COR-L47 (cell line): ENCODE data around the gene CEBPA.

Experiments used
- DNase-seq: peaks from one replicate; lab custom pipeline; 2025; lab: John Stamatoyannopoulos, UW

Gene CEBPA

GRCh38 chr19:33271246-33272021, 30.9 kb downstream of the CEBPA start:
- DNase-seq, result no peak

GRCh38 chr19:33270769-33271168, 31.6 kb downstream of the CEBPA start:
- no peak for DNase-seq

GRCh38 chr19:33269016-33269415, 33.3 kb downstream of the CEBPA start:
- no peak for DNase-seq

DNA sequence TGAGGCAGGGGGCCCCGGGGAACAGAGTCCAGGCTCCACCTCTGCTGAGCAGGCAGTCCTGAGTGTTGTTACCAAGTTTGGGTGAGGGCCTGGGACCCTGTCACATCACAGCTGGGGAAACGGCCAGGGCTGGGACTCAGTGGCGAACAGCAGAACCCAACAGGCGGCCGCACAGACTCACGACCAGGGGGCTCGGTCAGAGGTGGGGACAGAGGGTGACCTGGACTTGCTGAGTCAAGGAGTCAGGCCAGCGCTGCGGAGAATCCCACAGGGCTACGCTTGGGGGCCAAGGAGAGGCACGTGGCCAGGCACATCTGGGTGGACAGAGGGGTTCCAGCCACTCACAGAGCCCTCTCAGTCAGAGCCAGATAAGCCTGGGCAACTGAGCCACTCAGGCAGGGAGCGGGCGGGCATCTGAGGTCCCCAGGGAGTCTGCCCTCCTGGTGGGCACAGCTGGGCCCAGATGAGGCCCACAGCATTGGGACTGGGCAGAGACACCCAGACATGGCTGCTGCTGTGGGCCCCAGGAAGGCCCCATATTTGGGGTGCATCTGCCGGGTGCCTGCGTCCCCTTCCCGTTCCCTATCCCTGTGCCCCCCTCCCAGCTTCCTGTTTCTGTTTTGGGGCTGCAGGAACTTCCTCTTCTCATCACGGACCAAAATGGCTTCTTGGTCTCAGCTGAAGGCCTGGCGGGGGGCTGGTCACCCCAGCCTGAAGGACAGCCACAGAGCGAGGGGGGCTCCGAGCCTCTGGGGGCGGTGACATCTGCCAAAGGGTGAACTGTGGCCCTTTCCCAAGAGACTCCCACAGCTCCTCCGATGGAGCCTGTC, 34.0 kb downstream of the CEBPA start:
- no peak for DNase-seq

- no peak for DNase-seq
These were observed 34.6 kb downstream of the CEBPA start for GRCh38 chr19:33267706-33268105.

DNA sequence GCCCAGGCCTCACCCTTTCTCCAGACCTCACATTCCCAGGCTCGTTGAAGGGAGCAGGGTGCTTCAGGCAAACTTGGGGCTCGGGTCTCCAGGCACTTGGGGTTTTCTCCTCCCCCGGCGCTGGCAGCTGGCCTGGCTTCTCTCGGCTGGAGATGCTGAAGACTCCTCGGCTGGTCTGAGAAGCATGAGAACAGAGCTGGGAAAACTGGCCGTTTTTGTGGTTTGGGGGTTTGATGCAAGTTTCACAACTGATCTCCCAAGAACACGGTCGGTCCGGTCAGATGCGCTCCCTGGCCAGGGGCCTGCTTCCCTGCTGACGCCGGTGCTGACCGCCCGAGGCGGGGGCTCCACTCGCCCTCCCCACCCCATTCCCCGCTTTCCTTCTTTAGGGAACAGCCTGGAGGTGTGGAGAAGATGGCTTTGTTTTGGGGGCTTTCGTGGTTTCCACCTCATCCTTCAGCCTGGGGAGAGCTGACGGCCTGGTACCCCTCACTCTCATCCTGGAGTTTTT, 35.3 kb downstream of the CEBPA start:
- DNase-seq, result no peak

DNA sequence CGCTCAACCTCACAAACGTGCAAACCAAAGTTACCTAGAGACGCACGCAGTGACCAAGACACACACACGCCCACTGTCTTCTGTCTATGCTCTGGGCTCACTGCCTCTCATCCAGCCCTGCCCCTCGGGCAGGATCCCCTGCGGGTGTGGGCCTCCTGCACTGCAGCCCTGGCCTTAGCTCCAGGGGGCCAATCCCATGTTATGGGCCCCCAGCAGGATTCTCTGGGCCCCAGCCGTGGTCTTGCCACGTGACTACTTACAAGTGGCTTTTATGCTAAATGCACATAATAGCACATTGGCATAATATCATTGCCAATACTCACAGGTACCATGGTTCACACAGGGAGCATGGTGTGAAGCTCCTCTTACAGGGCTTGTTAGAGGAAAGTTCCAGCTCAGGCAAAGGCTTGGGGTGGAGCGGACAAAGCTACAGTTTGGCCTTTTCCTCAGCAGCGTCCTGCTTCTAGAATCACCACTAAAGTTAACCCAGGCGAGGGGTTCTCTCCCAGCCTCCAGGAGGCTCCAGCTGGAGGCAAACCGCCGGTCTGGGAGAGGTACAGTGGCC, 37.4 kb downstream of the CEBPA start:
- no peak for DNase-seq

GRCh38 chr19:33263325-33264023, 38.9 kb downstream of the CEBPA start:
- no peak for DNase-seq

DNA sequence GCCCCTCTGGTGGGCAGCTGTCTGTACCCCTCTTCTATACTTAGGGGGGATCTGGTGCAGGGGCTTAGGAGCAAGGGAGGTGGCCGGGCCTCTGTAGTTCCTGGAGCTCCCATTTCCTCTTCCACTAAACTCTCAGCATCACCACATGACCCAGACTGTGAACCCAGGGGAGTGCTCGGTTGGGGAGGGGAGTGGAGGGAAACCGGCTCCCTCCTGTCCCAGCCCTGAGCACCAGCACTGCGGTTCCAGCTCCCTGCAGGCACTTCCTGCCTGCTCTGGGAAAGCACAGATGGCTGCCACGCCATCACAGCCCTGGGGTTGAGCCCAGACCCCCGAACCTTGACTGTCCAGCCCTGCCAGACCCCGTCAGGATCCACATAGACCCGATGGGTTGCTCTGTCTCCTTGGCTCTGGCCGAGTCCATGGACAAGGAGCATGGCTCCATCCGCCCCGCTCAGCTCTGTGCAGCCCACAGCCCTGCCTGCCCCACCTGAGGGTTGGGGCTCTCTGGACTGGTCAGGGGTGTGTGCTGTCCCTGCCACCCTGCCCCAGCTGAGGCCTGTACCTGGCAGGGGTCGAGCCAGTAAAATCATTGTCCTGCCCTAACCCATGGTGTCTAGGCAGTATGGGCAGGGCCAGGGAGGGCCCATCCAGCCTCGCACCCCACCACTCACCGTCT, 40.7 kb downstream of the CEBPA start:
- no peak for DNase-seq

DNA sequence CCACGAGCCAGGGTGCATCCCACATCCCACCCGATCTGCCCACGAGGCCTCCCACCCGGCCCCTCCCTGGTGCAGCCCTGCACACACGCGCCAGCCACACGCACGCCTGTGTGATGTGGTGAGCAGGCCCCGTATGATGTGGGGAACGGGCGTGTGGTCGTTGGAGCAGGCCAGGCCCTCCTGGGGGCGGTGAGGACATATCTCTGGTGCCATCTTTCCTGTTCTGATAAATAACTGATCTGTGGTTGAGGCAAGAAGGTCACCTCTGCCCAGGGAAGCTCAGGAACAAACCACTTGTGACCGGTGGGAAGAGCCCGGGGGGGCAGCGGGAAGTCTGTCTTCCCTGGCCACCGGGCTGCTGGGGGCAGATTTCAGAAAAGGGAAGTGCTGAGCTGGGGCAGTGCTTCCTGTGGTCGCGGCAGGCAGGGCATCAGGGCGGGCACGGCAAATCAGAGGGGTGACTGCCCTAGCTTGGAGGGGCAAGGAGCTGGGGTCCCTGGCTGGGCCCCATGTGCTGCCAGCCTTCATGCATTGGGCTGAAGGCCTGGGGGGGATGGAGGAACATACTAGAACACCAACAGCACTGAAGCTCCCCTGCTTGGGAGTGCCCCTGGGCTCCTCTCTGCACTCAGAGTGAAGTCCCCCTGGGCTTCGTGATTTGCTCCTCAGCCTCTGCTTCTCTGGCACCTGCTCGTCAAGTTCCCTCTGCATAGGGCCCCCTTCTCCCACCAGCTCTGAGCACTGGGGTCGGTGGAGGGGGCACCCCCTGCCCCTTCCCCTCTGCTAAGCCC, 41.5 kb downstream of the CEBPA start:
- DNase-seq, result no peak

DNA sequence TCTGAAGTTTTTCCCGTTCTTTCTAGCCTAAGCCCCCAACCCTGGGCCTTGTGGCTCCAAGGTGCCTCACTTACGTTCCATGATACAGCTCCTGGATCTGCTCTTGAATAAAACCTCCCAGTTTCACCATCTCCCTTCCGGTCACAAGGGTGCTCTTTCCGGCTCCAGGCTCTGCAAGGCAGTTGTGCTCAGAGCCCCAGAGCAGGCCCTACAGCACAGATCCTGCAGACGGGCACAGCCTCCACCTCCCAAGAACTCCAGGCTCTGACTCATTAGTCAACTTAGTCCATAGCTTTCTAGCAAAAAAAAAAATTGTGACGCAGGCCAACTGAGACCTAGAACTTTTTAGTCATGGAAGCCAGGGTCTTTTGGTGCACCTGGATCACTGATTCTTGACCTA, 42.8 kb downstream of the CEBPA start:
- no peak for DNase-seq

GRCh38 chr19:33257828-33258227, 44.5 kb downstream of the CEBPA start:
- DNase-seq, result no peak

DNA sequence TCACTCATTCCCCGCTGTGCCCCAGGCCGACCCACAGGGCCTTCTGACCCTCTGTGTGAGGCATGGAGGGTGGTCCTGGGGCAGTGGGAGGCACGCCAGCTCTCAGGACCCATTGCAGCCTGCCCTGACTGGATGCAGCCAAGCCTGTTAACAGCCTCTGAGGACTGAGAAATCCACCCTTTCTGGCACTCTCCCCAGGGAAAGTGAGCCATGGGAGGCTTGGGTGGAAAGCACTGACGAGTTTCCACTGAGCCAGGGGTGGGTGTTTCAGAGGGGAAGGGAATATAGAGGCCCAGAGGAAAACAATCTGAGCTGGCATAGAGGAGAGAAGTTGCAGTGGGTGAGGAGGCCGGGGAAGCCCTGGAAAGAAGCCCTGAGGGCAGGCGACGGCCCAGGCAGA, 46.1 kb downstream of the CEBPA start:
- no peak for DNase-seq

GRCh38 chr19:33255781-33256180, 46.6 kb downstream of the CEBPA start:
- DNase-seq, result no peak

DNA sequence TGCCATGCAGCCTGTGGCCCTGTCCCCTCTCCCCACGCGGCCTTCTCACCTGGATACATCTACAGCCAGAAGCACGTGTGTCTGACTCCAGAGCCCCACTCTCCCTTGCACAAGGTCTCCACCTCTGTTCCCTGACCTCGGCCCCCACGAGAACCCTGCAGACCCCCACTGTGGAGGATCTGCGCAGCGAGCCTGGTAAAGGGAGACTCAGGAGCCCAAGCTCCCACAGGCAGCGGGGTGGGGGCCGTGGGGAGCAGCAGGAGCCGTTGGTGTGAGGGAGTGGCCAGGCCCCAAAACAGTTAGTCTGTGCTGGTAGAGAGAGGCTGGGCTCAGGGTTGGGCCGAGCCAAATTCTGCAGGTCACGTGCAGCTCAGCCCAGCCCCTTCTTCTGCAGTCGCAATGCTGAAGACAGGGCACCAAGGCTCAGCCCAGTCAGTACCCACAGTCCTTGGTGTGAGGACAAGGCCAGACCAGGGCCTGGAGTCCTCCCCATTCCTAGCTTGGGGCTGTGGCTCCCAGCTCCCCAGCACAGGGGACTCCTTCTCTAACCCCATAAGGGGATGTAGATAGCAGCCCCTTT, 48.0 kb downstream of the CEBPA start:
- DNase-seq, result no peak

DNA sequence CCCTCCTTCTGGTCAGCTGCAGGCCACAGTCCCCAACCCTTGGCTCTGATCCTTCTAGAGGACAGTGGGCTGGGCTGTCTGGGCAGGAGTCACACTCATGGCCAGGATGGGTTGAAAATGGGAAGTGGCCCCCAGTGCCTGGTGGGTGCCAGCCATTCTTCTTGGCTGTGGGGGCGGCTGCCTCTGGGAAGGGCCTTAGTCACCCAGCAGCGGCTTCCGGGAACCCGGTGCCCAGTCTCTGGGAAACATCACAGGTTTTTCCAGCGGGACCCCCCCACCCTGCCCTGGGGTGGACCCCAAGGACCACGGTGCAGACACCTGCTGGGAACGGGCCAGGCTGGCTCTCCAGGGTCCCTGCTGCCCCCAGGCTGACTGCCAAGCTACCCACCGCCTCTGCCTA, 49.4 kb downstream of the CEBPA start:
- no peak for DNase-seq

- no peak for DNase-seq
These were observed 49.8 kb downstream of the CEBPA start for GRCh38 chr19:33252418-33252962.

DNA sequence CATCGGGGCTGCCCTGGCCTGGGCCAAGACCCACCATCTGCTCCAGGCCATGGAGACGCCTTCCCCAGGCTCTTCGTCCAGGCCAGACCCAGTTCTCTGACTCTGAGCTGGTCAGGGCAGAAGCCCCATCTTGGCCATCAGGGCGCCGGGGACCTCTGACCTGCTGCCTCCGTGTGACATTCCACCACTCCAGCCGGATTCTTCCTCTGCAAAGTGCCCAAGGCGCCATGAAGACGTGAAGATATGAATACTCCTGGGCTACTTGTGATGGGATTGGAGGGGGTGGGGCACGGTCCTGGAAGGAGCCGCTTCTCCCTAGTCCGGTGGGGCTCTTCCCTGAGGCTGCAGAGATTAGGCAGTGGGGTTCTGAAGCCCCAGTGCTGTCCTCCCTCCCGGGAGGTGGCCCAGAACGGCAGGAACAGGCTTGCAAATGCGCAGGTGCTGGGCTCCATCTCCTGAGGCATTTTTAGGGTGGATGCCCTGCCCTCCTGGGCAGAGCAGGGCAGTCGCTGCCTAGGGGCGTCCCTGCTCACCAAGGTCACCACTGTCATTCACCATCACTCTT, 50.7 kb downstream of the CEBPA start:
- DNase-seq, result no peak

- DNase-seq, result no peak
These were observed 51.3 kb downstream of the CEBPA start for GRCh38 chr19:33251076-33251475.

DNA sequence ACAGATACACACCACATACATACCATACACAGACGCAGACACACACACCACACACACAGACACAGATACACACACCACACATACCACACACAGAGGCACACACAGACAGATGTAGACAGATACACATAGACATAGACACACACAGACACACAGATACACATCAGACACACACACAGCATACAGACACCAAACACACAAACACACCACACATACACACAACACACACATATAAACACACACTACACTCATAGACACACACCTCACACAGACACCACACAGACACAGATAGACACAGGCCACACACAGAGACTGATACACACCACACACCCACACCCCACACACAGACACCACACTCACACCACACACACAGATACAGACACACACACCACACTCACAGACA, 51.8 kb downstream of the CEBPA start:
- no peak for DNase-seq
